Measurements from ENCODE around the gene RGS14.
"Not testable (repeated sequence)": the region's sequence is repeated elsewhere in the genome, so short reads cannot be mapped to it uniquely, and the experiment has no call there.

RGS14 gene

GRCh38 chr5:177403792-177404640 lies 46.3 kb downstream of the RGS14 start:
- DNase-seq (ENCODE audit: low read depth, low spot score) = peak; percentile 70

DNA sequence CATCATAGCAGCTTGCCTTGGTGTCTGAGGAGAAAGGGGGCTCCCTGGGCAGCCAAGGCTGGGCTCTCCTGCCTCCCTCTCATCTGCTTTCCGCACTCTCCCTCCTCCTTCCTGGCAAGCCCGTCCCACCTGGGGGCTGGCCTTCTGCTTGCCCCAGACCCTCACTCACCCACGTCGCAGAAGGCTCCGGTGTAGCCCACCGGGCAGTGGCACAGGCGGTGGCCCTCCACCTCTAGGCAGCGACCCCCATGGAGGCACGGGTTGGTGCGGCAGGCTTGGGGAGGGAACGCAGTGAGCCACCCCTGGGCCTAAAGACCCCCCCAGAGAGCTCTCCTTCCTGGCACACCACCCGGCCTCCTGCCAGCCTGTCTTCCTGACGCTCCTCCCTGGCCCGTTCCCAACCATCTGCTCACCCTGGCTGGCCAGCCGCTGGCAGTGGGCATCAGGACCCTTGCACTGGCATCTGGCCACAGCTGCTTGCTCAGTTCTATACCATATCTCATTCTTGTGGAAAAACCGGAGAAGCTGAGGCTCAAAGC lies 47.0 kb downstream of the RGS14 start:
- no peak for DNase-seq (ENCODE audit: low read depth, low spot score)

- DNase-seq (ENCODE audit: low read depth, low spot score) = no peak
Observed at GRCh38 chr5:177405312-177405711, 47.6 kb downstream of the RGS14 start.

- DNase-seq (ENCODE audit: low read depth, low spot score) = no peak
Observed at GRCh38 chr5:177405805-177406204, 48.1 kb downstream of the RGS14 start.

GRCh38 chr5:177409043-177409801 lies 51.5 kb downstream of the RGS14 start, which contains the start of gene F12:
Gene F12 (minus strand): TSS chr5:177409564. CDS start chr5:177409527, 37 bp downstream.
- no peak for DNase-seq (ENCODE audit: low read depth, low spot score)

- no peak for DNase-seq (ENCODE audit: low read depth, low spot score)
Observed at GRCh38 chr5:177410575-177410974, 52.9 kb downstream of the RGS14 start.

DNA sequence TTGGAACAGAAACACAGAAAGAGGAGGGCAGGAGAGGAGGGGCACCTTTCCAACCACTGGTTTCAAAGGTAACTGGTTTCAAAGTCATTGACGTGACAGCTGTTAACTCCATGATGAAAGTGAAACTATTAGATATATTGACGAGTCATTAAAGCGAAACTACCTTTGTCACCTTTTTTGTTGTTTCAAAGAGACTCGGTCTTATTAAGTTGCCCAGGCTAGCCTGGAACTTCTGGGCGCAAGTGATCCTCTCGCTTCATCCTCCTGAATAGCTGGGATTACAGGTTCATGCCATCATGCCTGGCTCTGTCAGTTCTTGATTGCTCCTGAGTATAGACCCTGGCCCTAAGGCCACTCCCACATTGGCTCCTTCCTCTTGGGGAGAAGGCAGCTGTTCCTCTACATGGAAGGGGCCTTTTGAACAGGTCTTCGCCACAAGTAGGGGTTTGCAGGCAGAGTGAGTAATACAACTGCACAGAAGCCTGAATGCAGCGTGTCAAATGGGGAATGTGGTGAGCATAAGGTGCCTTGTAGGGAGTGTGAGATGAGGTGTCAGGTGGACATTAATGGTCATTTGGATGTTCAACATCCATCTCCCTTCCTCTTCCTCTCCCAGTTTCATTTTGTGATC lies 55.0 kb downstream of the RGS14 start:
- DNase-seq (ENCODE audit: low read depth, low spot score) = no peak

DNA sequence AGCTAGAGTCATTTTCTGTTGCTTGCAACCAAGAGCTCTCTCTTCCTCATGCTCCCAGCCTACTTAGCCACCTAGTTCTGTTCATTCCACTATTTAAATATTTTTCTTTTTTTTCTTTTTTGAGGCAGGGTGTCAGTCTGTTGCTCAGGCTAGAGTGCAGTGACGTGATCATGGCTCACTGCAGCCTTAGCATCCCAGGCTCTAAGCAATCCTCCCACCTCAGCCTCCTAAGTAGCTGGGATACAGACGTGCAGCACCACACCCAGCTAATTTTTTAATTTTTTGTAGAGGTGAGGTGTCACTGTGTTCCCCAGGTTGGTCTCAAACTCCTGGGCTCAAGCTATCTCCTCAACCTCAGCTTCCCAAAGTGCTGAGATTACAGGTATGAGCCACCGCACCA lies 56.8 kb downstream of the RGS14 start:
- DNase-seq (ENCODE audit: low read depth, low spot score) = no peak

DNA sequence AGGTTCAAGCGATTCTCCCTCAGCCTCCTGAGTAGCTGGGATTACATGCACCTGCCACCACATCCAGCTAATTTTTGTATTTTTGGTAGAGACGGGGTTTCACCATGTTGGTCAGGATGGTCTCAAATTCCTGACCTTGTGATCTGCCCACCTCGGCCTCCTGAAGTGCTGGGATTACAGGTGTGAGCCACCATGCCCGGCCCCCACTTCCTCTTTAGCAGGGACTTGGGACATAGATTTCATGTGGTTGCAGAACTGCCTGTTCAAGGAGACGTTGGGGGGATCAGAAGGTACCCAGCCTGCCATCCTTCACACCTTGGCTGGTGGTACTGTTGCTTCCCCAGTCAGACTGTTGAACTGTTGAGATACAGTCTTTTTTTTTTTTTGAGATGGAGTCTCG lies 59.4 kb downstream of the RGS14 start:
- not testable (repeated sequence) for DNase-seq (ENCODE audit: low read depth, low spot score)

- no peak for DNase-seq (ENCODE audit: low read depth, low spot score)
Observed at GRCh38 chr5:177419046-177419445, 61.3 kb downstream of the RGS14 start.

- DNase-seq (ENCODE audit: low read depth, low spot score) = not testable (repeated sequence)
Observed at GRCh38 chr5:177420472-177420871, 62.7 kb downstream of the RGS14 start.

DNA sequence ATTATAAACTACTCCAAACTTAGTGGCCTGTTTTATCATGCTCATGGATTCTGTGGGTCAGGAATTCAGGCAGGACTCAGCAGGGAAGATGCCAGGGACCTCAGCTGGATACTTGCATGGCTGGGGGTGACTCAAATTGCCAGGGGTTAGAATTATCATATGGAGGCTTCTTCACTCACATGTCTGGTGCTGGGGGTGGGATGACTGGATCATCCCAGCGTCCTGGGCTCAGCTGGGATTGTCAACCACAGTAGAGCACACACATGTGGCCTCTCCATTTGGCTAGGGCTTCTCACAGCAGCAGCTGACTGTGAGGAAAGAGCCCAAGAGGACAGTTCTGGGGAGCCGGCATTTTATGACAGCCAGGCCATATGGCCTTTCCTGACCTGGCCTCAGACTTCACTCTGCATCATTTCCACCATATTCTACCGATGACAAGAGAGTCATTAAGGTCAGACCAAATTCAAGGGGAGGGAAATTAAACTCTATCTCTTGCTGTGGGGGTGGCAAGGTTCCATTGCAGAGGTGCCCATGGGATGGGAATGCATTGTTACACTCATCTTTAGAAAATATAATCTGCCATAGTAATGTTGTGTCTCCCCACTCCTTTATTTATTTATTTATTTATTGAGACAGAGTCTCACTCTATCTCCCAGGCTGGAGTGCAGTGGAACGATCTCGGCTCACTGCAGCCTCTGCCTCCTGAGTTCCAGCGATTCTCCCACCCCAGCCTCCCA lies 63.5 kb downstream of the RGS14 start:
- no peak for DNase-seq (ENCODE audit: low read depth, low spot score)
